ENCODE results near the gene SLC2A6.

Gene SLC2A6

GRCh38 chr9:133478851-133479711, at the start of gene SLC2A6:
TSS of gene SLC2A6 (minus strand) at chr9:133479099. CDS start at chr9:133479059, 40 bp downstream.
- Histone ChIP-seq H3K36me3 (ENCODE audit: insufficient read depth) (no peaks in the 10 kb centered on the region), H3K4me3 (IDR thresholded peaks at IDR 0.05; ENCODE audit: insufficient read depth, low read depth, low read length) (no peak within 1 kb of the TSS), H3K79me2 (ENCODE audit: insufficient read depth, low read depth) (no peaks in the 10 kb centered on the region), H4K20me1 (ENCODE audit: insufficient read depth) (no peaks in the 10 kb centered on the region), H3K9ac (no peak within 1 kb of the TSS), H2AFZ (ENCODE audit: low read depth) (no peak within 1 kb of the TSS; the same call in 1 of the 2 replicates), H3K4me1 (ENCODE audit: low read depth, poor library complexity, severe bottlenecking) (no peaks in the 10 kb centered on the region), H3K4me2 (no peak within 1 kb of the TSS), H3K27ac (no peak within 1 kb of the TSS), H3K27me3 (ENCODE audit: insufficient read depth, low read depth) (peaks cover 75% of the 10 kb centered on the region)
- TF ChIP-seq, protein P1, sequence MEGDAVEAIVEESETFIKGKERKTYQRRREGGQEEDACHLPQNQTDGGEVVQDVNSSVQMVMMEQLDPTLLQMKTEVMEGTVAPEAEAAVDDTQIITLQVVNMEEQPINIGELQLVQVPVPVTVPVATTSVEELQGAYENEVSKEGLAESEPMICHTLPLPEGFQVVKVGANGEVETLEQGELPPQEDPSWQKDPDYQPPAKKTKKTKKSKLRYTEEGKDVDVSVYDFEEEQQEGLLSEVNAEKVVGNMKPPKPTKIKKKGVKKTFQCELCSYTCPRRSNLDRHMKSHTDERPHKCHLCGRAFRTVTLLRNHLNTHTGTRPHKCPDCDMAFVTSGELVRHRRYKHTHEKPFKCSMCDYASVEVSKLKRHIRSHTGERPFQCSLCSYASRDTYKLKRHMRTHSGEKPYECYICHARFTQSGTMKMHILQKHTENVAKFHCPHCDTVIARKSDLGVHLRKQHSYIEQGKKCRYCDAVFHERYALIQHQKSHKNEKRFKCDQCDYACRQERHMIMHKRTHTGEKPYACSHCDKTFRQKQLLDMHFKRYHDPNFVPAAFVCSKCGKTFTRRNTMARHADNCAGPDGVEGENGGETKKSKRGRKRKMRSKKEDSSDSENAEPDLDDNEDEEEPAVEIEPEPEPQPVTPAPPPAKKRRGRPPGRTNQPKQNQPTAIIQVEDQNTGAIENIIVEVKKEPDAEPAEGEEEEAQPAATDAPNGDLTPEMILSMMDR (conservative IDR thresholded peaks at IDR 0.05; ENCODE audit: low read depth, low read length), result no peak

- no peak overlapping the region for H3K9ac ChIP-seq
- H3K27me3 ChIP-seq (ENCODE audit: insufficient read depth, low read depth), result peaks cover 93% of the 10 kb centered on the region
- TF ChIP-seq, protein P1 (conservative IDR thresholded peaks at IDR 0.05; ENCODE audit: low read depth, low read length), result no peak
Observed at GRCh38 chr9:133528001-133528875, 49.3 kb upstream of the SLC2A6 start.

DNA sequence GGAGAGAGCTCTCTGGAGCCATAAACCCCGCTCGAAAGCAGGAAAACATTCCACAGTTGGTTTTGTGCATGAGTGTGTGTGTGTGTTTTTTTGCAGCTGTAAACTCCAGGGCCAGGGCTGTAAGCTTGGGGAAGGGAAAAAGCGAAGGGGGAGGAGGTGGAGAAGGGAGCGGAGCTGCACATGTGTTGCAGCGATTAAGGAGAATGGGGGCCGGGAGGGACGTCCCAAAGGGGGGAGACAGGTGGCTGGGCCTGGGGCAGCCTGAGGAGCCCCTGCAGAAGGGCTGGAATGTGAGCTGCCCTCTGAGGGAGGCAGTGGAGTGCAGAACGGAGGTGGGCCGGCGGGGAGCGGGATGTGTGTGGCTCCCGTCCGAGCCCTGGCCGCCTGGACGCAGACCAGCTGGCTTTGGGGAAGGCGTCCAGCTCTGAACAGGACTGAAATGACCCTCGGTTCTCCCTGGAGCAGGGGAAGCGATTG, 48.6 kb upstream of the SLC2A6 start:
- no peak overlapping the region for H3K4me2 ChIP-seq
- no peaks in the 10 kb centered on the region for H4K20me1 ChIP-seq (ENCODE audit: insufficient read depth)
- H3K4me3 ChIP-seq (IDR thresholded peaks at IDR 0.05; ENCODE audit: insufficient read depth, low read depth, low read length), result no peak overlapping the region
- peaks cover 94% of the 10 kb centered on the region for H3K27me3 ChIP-seq (ENCODE audit: insufficient read depth, low read depth)
- H3K4me1 ChIP-seq (ENCODE audit: low read depth, poor library complexity, severe bottlenecking), result no peaks in the 10 kb centered on the region
- TF ChIP-seq, protein P1 (conservative IDR thresholded peaks at IDR 0.05; ENCODE audit: low read depth, low read length), result no peak
- H2AFZ ChIP-seq (ENCODE audit: low read depth), result no peak overlapping the region
- H3K36me3 ChIP-seq (ENCODE audit: insufficient read depth), result no peaks in the 10 kb centered on the region
- no peak overlapping the region for H3K9ac ChIP-seq
- H3K79me2 ChIP-seq (ENCODE audit: insufficient read depth, low read depth), result no peaks in the 10 kb centered on the region
- no peak overlapping the region for H3K27ac ChIP-seq

More at GRCh38 chr9:133528001-133528875, 49.3 kb upstream of the SLC2A6 start:
- Histone ChIP-seq H2AFZ (ENCODE audit: low read depth) (no peak overlapping the region), H3K4me1 (ENCODE audit: low read depth, poor library complexity, severe bottlenecking) (no peaks in the 10 kb centered on the region), H3K79me2 (ENCODE audit: insufficient read depth, low read depth) (no peaks in the 10 kb centered on the region), H3K4me2 (no peak overlapping the region), H3K27ac (no peak overlapping the region), H4K20me1 (ENCODE audit: insufficient read depth) (no peaks in the 10 kb centered on the region), H3K4me3 (IDR thresholded peaks at IDR 0.05; ENCODE audit: insufficient read depth, low read depth, low read length) (no peak overlapping the region), H3K36me3 (ENCODE audit: insufficient read depth) (no peaks in the 10 kb centered on the region)

- H3K9ac ChIP-seq, result no peak overlapping the region
- peaks cover 92% of the 10 kb centered on the region for H3K27me3 ChIP-seq (ENCODE audit: insufficient read depth, low read depth)
- H3K4me3 ChIP-seq (IDR thresholded peaks at IDR 0.05; ENCODE audit: insufficient read depth, low read depth, low read length), result no peak overlapping the region
- H3K4me2 ChIP-seq, result no peak overlapping the region
- no peaks in the 10 kb centered on the region for H4K20me1 ChIP-seq (ENCODE audit: insufficient read depth)
- H3K36me3 ChIP-seq (ENCODE audit: insufficient read depth), result no peaks in the 10 kb centered on the region
- no peak overlapping the region for H3K27ac ChIP-seq
- H3K79me2 ChIP-seq (ENCODE audit: insufficient read depth, low read depth), result no peaks in the 10 kb centered on the region
- H3K4me1 ChIP-seq (ENCODE audit: low read depth, poor library complexity, severe bottlenecking), result no peaks in the 10 kb centered on the region
- H2AFZ ChIP-seq (ENCODE audit: low read depth), result no peak overlapping the region
- TF ChIP-seq, protein P1 (conservative IDR thresholded peaks at IDR 0.05; ENCODE audit: low read depth, low read length), result no peak
Observed at GRCh38 chr9:133526721-133527321, 47.9 kb upstream of the SLC2A6 start.

Data from KMS-11 (cell line).